BE2C (cell line): ENCODE measurements around the gene INPP5A.

Experiments used
- DNase-seq: peaks from one replicate; pipeline ENCODE4 v3.0.0-alpha.2; 2020
- H3K27me3 ChIP-seq: fragments of 250-450 bp; sonication (Bioruptor Pico); 2 replicates; pipeline ENCODE4 v1.5.1; 2020; ENCODE audit warnings: mild to moderate bottlenecking
- H3K36me3 ChIP-seq: fragments of 250-450 bp; sonication (Bioruptor Pico); 2 replicates; pipeline ENCODE4 v1.5.1; 2020; ENCODE audit warnings: mild to moderate bottlenecking
- H3K4me1 ChIP-seq: fragments of 250-450 bp; sonication (Bioruptor Pico); 2 replicates; pipeline ENCODE4 v1.5.1; 2020
- H3K4me3 ChIP-seq: 2 replicates; pipeline ENCODE4 v1.5.1; 2011; ENCODE audit warnings: low read depth, low read length
- H3K9me3 ChIP-seq: fragments of 250-450 bp; sonication (Bioruptor Pico); 2 replicates; pipeline ENCODE4 v1.5.1; 2020
- TF ChIP-seq, protein P1 (sequence below): IDR thresholded peaks from 2 replicates; pipeline ENCODE4 v1.5.1; 2012; ENCODE audit warnings: mild to moderate bottlenecking, low read depth, low read length

Gene INPP5A

DNA sequence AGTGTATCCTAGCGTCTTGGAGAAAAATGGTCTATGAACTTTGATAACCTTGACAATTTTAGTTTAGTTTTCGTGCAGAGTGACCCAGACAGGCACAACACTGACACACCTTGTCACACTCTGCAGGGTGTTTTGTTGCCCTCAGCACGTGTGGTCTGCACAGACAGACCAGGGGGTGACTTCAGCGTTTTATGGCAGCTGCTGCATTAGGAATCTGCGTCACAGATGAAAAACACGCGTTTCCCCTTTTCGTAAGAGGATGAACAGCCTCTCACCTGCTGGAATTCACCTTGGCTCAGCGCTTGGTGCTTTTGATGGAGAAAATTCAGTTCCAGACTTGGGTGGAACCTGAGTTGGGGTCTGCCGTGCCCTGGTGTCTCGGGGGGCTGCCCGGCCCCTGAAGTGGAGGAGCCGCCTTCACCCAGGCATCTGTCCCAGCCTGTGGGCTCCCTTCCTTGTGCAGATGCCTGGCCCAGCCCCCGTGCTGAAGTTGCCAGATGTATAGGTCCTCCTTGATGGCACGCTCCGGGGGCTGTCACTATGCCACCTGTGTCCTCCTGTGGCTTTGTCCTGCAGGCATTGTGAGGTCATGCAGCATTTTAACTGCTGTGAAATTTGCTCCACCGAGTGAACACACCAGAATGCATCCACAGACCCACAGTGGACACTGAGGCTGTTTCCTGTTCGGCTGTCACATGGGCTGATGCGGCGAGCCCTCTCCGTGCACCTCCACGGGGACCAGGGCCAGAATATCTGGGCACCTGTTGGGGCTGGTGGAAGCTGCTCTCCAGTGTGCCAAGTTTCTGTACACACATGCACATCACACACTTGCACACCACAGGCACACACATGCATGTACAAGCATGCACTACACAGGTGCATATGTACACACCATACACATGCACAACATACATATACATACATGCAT, 18.3 kb downstream of the INPP5A start:
- no peak overlapping the region for H3K4me3 ChIP-seq
- H3K4me1 ChIP-seq, result no peaks in the 10 kb centered on the region
- H3K27me3 ChIP-seq, result no peaks in the 10 kb centered on the region
- DNase-seq, result no peak
- H3K9me3 ChIP-seq, result no peaks in the 10 kb centered on the region
- no peaks in the 10 kb centered on the region for H3K36me3 ChIP-seq
- TF ChIP-seq, protein P1, sequence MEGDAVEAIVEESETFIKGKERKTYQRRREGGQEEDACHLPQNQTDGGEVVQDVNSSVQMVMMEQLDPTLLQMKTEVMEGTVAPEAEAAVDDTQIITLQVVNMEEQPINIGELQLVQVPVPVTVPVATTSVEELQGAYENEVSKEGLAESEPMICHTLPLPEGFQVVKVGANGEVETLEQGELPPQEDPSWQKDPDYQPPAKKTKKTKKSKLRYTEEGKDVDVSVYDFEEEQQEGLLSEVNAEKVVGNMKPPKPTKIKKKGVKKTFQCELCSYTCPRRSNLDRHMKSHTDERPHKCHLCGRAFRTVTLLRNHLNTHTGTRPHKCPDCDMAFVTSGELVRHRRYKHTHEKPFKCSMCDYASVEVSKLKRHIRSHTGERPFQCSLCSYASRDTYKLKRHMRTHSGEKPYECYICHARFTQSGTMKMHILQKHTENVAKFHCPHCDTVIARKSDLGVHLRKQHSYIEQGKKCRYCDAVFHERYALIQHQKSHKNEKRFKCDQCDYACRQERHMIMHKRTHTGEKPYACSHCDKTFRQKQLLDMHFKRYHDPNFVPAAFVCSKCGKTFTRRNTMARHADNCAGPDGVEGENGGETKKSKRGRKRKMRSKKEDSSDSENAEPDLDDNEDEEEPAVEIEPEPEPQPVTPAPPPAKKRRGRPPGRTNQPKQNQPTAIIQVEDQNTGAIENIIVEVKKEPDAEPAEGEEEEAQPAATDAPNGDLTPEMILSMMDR, result no peak

DNA sequence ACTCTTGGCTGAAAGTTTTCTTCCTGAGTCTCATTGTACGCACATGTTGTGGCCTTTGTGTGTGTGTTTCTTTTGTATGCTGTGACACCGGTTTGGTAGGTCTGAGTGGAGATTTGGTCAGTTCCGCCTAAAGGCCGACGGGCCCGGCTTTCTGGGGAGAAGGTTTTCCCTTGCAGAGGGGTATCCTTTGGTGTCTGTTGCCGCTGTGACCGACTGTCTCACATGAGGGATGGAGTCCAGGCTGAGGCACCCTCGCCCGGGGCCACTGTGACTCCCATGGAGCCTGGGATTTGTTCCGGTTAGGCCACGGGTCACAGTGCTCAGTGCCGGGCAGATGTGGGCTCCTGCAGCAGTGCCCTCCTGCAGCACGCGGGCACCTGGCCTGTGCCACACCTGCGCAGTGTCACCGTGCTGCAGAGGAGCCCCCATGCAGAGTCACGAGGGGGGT, 19.4 kb downstream of the INPP5A start:
- TF ChIP-seq, protein P1, result no peak
- H3K36me3 ChIP-seq, result no peaks in the 10 kb centered on the region
- H3K4me1 ChIP-seq, result no peaks in the 10 kb centered on the region
- no peak for DNase-seq
- no peaks in the 10 kb centered on the region for H3K9me3 ChIP-seq
- no peaks in the 10 kb centered on the region for H3K27me3 ChIP-seq
- no peak overlapping the region for H3K4me3 ChIP-seq

DNA sequence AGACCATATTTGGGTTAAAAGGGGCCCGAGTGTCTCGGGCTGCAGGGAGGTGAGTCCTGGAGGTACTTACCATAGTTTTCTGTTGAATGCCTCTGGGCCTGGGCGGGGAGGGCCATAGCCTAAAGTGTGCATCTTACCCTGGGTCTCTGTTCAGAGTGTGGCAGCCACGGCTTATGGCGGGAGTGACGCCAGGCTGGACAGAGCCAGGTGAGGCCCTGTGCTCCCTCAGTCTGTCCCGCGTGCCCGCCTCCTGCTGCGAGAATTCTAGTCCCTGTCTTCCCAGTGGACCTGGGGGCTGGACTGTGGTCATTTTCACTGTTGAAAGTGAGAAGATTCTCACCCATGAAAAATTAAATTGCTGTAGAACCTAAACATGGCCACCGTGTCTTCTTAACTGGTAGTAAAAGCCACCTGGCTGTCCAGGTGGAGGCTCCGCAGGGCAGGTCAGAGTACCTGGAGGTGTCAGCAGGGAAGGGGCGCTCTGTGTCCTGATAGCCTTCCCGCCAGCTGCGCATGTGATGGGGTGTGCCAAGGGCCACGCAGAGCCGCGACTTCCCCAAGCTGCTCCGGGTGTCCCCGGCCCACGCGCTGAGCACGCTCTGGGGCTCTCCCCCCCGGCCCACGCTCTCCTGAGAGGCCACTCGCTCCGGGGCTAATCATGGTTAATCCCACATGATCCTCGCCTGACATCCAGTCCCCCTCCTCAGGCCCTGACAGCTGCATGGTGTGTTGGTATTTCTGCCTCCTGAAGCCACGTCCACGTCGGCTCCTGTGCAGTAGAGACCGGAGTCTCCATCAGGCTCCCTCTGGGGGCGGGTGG, 20.3 kb downstream of the INPP5A start:
- H3K36me3 ChIP-seq, result no peaks in the 10 kb centered on the region
- DNase-seq, result no peak
- TF ChIP-seq, protein P1, result no peak
- H3K4me1 ChIP-seq, result no peaks in the 10 kb centered on the region
- no peaks in the 10 kb centered on the region for H3K9me3 ChIP-seq
- no peak overlapping the region for H3K4me3 ChIP-seq
- no peaks in the 10 kb centered on the region for H3K27me3 ChIP-seq

DNA sequence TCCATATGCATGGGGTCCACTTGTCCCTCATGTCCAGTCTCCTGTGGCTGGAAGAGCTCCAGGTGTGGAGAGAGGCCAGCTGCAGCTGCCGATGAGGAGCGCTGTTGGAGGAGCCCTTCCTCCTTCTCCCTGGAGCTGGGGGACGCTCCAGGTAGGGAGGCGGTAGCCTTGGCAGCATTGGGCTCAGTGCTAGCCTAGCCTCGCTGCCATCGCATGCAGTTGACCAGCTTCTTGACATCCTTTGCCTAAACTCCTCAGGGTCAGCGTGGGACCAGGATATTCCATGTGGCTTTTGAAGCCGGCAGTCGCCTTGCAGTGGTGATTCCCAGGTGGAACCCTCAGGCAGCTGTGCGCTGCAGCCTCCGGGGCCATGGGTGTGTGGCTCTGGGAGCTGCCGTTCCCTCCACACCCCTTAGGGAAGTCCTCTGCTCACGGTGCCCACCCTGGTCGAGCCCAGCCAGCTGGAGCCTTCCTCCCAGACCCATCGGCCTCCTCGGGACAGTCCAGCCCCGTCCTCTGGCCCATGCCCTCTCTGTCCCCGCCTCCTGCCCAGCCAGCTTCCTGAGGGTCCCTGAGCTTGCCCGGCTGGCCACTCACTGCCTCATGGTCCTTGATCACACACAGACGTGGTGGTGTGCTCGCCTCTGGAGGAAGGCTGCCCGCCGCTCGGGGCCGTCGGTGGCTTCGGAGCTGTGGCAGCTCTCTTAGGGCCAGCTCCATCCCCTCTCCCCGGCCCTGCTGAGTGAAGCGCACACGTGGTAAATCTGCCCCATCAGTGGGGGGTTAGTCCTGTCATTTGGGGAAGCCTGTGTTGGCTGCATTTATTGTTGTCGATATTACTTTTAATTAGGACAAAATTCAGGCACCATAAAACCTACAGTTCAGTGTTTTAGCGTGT, 21.2 kb downstream of the INPP5A start:
- no peaks in the 10 kb centered on the region for H3K9me3 ChIP-seq
- H3K27me3 ChIP-seq, result no peaks in the 10 kb centered on the region
- no peak for DNase-seq
- TF ChIP-seq, protein P1, result no peak
- H3K4me1 ChIP-seq, result no peaks in the 10 kb centered on the region
- H3K36me3 ChIP-seq, result no peaks in the 10 kb centered on the region
- no peak overlapping the region for H3K4me3 ChIP-seq

DNA sequence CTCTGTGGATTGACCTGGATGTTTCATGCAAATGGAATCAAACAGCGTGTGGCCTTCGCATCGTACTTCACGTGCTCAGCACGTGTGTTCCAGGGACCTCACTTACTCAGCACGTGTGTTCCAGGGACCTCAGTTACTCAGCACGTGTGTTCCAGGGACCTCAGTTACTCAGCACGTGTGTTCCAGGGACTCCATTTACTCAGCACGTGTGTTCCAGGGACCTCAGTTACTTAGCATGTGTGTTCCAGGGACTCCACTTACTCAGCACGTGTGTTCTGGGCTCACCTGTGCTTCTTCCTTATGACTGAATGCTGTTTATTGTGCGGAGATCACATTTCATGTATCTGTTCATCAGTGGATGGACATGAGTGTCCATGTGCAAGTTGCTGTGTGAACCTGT, 22.0 kb downstream of the INPP5A start:
- Histone ChIP-seq H3K27me3 (no peaks in the 10 kb centered on the region), H3K36me3 (no peaks in the 10 kb centered on the region), H3K4me3 (no peak overlapping the region), H3K9me3 (no peaks in the 10 kb centered on the region), H3K4me1 (no peaks in the 10 kb centered on the region)
- TF ChIP-seq, protein P1, result no peak
- DNase-seq, result no peak
